Endometrial microvascular endothelial cells (primary cell): Measurements from ENCODE around the gene CTRB1. TPM values are rescaled to one million over a fixed set of nuclear protein-coding genes. Genes with fewer than 3 reads are reported as not detected.
"Not testable (repeated sequence)": the region's sequence is repeated elsewhere in the genome, so short reads cannot be mapped to it uniquely, and the experiment has no call there.

Experiments
- in situ Hi-C: cut with HindIII; loops from 2 replicates; pipeline ENCODE4 v1.10.0; 2017; ENCODE audit warnings: low sequenced_read_pairs, low pct_unique_long_range_greater_than_20kb; ENCODE audit errors: inconsistent ontology term
- total RNA-seq: library from RNA; depleted of rRNA; stranded (reverse); fragments of >200 nt; gene quantifications from one replicate; pipeline ENCODE4 v1.2.3, GENCODE V29; 2015; ENCODE audit errors: inconsistent ontology term

The CTRB1 gene
- total RNA-seq, 1 donor from 2014 or later: not detected

GRCh38 chr16:75222271-75222783, 3.5 kb downstream of the CTRB1 start:
- in situ Hi-C loops: no loop called here

GRCh38 chr16:75223129-75223528, 4.3 kb downstream of the CTRB1 start:
- in situ Hi-C loops: not testable (repeated sequence)

DNA sequence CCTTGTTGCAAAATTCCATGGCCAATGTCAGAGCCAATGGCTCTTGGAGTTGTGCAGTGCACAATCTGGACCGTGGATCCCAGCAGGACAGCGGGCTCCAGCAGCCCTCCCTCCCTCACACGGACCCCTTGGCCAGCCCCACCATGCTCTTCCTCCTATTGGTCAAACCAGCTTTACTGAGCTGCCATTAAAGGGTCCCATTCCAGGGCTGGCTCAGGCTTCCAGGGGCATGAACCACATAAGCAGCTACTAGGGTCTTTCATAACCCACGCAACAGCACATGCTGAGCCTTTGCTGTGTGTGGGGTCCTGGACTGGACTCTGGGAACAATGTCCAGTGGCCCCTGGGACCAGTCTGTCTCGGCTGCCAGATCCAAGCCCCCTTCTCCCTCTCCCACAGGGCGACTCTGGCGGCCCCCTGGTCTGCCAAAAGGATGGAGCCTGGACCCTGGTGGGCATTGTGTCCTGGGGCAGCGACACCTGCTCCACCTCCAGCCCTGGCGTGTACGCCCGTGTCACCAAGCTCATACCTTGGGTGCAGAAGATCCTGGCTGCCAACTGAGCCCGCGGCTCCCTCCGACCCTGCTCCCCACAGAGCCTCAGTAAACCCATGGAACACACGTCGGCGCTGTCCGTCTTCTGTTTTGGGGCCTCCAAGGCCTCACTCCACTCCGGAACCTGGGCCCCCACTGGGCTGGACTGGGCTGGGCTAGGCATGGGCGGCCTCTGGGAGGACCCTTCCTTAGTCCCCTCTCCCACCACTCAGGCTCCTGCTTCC, 5.7 kb downstream of the CTRB1 start:
- in situ Hi-C loops: loop anchor here (25.0 kb wide), 1 partner anchor 163 kb away; no protein-coding TSS in a partner anchor

- in situ Hi-C loops: loop anchor here (25.0 kb wide), 1 partner anchor 162 kb away; no protein-coding TSS in a partner anchor
These were observed 6.3 kb downstream of the CTRB1 start for GRCh38 chr16:75225092-75225491.

- in situ Hi-C loops: loop anchor here (25.0 kb wide), 1 partner anchor 161 kb away; no protein-coding TSS in a partner anchor
These were observed 7.1 kb downstream of the CTRB1 start for GRCh38 chr16:75225678-75226515.

- in situ Hi-C loops: loop anchor here (25.0 kb wide), 1 partner anchor 161 kb away; no protein-coding TSS in a partner anchor
These were observed 8.0 kb downstream of the CTRB1 start for GRCh38 chr16:75226550-75227360.

GRCh38 chr16:75227361-75228142, 8.8 kb downstream of the CTRB1 start:
- in situ Hi-C loops: loop anchor here (25.0 kb wide), 1 partner anchor 160 kb away; no protein-coding TSS in a partner anchor

DNA sequence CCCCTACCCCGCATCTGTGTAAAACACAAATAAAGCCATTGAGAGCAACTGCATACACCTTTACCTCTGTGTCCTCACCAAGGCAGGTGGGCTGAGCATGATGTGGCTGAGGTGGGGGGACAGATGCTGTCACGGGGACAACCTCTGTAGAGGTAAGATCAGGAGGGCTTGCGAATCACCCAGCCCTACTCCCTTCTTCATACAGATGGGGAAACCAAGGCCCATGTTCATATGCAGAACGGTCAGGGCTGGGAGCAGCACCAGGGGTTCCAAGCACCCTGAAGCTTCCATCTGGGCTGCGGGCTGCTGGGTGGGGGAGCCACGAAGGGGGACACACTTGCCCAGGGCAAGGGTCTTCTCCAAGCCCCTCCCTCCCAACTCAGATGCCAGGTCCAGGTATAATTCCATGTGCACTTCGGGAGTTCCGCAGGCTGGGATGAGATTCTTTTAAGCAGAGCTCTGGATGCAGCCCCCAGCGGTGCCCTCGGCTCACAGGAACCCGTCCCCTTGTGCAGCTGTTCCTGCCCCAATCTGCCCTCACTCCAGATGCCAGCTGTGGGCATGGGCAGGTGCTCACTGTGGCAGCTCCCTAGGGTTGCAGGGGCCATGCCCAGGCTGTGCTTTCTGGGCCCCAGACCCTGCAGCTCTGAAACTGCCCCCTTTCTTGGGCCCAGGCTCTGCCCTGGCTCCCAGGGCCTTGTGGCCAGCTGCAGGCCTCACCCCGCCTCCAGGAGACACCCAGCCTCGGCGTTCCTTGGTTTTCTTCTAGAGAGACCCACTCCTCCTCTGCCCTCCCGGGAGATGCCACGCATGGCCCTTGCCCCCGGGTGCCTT, 9.6 kb downstream of the CTRB1 start:
- in situ Hi-C loops: loop anchor here (25.0 kb wide), 1 partner anchor 159 kb away; no protein-coding TSS in a partner anchor

- in situ Hi-C loops: loop anchor here (25.0 kb wide), 1 partner anchor 158 kb away; no protein-coding TSS in a partner anchor
These were observed 10.6 kb downstream of the CTRB1 start for GRCh38 chr16:75229172-75230031.

DNA sequence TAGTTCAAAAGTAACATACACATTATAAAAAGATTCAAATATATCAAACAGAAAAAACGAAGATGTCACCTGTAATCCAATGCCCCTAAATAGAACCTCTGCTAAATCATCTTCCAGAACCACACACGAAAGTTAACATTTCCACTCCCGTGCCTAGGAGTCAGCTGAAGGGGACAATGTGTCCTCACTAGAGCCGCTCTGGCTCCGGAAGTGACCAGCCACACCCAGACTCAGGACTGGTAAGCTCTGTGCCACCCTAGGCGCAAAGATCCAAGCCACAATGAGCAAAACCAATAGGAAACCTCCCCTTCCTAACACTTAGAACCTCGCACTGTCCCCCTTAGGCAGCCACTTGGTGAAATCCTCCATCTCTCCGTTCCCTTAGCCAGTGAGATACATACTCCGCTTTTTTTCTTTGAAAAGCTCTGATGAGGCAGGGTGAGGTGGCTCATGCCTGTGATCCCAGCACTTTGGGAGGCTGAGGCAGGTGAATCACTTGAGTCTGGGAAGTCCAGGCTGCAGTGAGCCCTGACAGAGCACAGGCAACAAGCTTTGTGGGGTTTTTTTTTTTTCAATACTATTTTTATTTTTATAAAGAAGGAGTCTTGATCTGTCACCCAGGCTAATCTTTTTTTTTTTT, 11.8 kb downstream of the CTRB1 start:
- in situ Hi-C loops: loop anchor here (25.0 kb wide), 1 partner anchor 157 kb away; no protein-coding TSS in a partner anchor

GRCh38 chr16:75231570-75231969, 12.8 kb downstream of the CTRB1 start:
- in situ Hi-C loops: loop anchor here (25.0 kb wide), 1 partner anchor 156 kb away; no protein-coding TSS in a partner anchor

- in situ Hi-C loops: loop anchor here (25.0 kb wide), 1 partner anchor 154 kb away; no protein-coding TSS in a partner anchor
These were observed 14.8 kb downstream of the CTRB1 start for GRCh38 chr16:75233611-75233938.

GRCh38 chr16:75234856-75235696, 16.3 kb downstream of the CTRB1 start:
- in situ Hi-C loops: loop anchor here (25.0 kb wide), 1 partner anchor 152 kb away; no protein-coding TSS in a partner anchor

- in situ Hi-C loops: loop anchor here (25.0 kb wide), 1 partner anchor 152 kb away; no protein-coding TSS in a partner anchor
These were observed 17.0 kb downstream of the CTRB1 start for GRCh38 chr16:75235721-75236193.
